IPS DF 4.7 (cell line): Measurements from ENCODE around the gene COQ8A.

Experiments
- DNase-seq: peaks from one replicate; pipeline ENCODE4 v3.0.0-alpha.2; 2013; ENCODE audit warnings: low spot score; ENCODE audit errors: extremely low read depth

COQ8A gene

DNA sequence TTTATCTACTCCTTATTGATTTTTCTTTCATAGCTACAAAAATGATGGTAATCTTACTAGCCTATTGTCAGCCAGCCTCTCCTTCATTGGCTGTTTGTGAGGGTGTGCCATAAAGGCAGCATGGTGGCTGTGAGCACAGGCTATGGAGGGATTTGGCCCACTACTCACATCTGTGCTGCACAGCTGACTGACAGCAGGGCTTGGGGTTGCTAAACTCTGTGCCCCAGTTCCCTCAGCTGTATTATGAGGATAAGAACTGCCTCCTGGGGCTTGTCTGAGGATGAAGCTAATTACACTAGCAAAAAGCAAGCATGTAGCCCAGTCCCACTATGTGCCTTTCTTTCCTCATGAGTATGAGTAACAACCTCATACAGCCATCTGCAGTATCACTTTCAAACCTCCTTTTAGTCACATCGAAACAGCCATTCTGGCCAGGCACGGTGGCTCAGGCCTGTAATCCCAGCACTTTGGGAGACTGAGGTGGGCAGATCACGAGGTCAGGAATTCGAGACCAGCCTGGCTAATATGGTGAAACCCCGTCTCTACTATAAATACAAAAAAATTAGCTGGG lies 66.2 kb downstream of the COQ8A start:
- DNase-seq: no peak

DNA sequence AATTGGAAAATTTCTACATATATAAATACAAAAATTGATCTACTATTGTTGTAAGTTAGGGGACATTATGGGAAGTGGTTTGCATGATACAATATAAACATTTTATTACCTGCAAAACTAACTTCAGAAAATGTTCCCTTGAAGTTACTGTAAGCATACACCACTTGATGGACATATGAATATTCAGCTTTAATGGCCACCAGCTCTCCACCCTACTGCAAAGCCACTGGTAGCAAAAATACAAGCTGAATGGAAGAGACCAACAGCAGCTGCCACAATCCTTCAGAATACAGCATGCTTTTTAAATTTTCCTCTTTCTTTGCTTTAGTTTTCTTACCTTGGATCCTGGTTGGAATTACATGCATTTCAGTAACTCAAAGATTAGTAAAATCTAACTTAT lies 69.8 kb downstream of the COQ8A start:
- DNase-seq: no peak

DNA sequence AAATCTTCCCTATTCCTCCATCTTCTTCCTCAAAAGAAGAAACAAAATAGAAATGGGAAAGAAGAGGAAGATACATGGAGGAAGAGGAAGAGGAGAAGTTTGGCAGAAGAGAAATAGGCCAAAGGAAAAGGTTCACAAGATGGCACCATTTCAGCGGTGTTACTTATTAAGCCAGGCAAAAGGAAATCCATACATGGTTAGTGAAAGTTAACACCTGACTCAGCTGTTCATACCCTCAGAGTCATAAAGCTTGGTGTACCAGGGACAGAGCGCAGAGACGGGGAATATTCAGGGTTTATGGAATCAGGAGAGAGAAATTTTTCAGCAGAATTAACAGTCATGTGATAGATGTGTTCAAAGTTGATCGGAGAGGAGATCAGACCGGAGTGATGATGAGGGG lies 70.6 kb downstream of the COQ8A start:
- no peak for DNase-seq

DNA sequence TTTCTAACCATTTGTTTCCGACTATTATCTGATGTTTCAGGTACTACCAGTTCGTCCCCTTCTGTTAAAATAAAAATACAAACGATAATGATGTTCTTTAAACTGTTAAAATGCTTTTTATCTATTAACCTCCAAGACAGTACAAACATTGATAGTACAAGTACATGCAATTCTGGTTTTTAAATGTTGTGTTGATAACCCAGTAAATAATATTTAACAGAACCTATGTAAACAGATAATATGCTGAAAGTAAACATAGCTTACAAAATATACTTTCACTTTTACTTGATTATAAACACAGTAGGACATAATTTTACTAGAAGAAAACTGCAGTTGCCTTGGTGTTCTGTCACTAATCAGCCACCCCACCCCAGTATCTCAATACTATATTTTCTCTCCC lies 76.9 kb downstream of the COQ8A start:
- no peak for DNase-seq

DNA sequence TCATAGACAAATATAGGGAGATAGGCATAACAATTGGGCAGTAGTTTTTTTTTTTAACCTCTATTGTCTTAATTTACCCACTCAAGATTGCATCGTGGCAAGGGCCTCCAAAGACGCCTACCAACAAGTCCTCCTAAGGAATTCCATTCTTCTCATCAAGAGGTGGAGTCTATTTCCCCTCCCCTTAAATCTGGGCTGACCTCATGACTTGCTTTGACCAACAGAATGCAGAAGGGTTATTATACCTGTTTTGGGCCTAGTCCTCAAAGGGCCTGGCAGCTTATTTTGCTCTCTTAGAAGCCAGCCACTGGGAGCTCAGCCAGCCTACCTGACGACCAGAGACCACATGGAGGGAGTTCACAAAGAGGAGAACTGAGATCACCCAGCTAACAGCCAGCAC lies 92.3 kb downstream of the COQ8A start:
- DNase-seq: peak; percentile 2

DNA sequence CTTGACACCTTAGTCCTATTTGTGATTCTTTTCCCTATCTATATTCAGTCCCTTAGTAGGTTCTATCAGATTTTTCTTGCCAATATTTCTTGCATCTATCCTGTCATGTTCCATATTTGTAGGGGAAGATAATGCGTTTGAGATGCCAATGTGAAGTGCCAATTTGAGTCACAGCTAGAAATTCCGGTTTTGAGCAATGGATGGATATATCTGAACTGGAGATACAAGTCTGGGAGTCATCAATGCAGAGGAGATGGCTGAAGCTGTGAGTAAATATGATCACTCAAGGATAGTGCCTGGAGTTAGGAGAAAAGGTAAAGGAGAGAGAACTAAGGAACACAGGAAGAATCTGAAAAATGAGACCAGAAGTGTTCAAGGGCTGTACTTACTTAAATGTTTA lies 93.8 kb downstream of the COQ8A start:
- no peak for DNase-seq

DNA sequence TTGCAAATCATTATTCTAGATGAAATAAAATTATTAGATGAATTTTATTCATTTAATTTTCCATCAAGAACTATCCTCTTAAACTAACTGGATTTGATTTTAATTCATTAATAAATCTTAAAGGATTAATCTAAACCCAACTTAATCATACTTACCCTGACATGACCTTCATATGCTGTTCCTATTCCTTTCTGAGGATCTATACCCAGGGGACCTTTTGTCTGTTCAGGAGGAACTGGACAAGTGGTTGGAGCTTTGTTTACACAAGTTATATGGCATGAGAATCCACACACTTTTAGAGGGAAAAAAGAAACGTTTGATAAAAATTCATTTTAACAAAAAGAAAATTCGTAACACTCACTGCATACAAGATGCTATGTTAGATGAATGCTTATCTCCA lies 95.2 kb downstream of the COQ8A start:
- DNase-seq: no peak

DNA sequence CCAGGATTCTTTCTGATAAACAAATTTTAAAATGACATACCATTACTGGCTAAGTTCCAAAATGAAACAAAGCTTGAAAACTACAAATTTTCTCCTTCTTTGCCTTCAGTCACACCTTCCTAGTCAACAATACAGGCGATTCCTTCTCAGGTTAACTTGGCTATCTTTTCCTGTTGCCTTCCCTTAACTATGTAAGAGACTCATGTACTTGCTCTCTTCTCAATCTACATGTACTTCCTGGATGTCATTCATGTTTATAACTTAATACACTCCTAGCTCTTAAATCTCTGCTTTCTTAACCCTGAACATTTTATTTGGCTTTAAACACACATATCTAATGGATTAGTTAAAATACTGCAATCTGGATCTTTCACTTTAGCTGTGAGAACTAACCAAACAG lies 97.0 kb downstream of the COQ8A start:
- DNase-seq: no peak
